GM12878 (cell line): ENCODE results near the gene MAN2B2. TPM values are rescaled to one million over a fixed set of nuclear protein-coding genes. Genes with fewer than 3 reads are reported as not detected.

ENCODE experiments used
- ATAC-seq: fragments of 200-7000 bp; cut with Tn5 transposase; 3 replicates; pipeline ENCODE4 v1.9.1; 2020; ENCODE audit warnings: mild to moderate bottlenecking, moderate library complexity
- BruUV-seq: library from RNA; stranded (reverse); fragments of 400-500 nt; replicated peaks from 2 replicates; lab custom pipeline; 2021; lab: Mats Ljungman, UMichigan
- CTCF ChIA-PET: fragments of 300-600 bp; sonication (Branson Sonifier 250); formaldehyde crosslinking; extraction: SDS; loops from one replicate; lab custom pipeline; 2021; ENCODE audit warnings: inconsistent platforms; lab: Yijun Ruan, JAX
- POLR2A ChIA-PET: fragments of 350-600 bp; formaldehyde crosslinking; extraction: SDS; loops from one replicate; lab custom pipeline; 2021; ENCODE audit warnings: inconsistent platforms; lab: Charles Lee
- RAD21 ChIA-PET: fragments of 300-600 bp; sonication (Branson Sonifier 250); formaldehyde crosslinking; loops from one replicate; lab custom pipeline; 2023; ENCODE audit warnings: antibody characterized with exemption; ENCODE audit not compliant: unreplicated experiment; lab: Charles Lee
- SMC1A ChIA-PET: fragments of 300-600 bp; sonication (Branson Sonifier 250); formaldehyde crosslinking; loops from one replicate; lab custom pipeline; 2023; ENCODE audit not compliant: unreplicated experiment, uncharacterized antibody; lab: Charles Lee
- DNase-seq: peaks from one replicate; pipeline ENCODE4 v3.0.0-alpha.2; 2011; ENCODE audit warnings: low read depth, low spot score
- FAIRE-seq: peaks from 3 replicates; lab custom pipeline; 2011; peaks lifted over from hg19 to GRCh38; lab: Jason Lieb, UNC
- H2AFZ ChIP-seq: 2 replicates; pipeline ENCODE4 v1.6.0; 2011; ENCODE audit warnings: low read depth, low read length, control low read depth; ENCODE audit not compliant: control insufficient read depth
- H3K27ac ChIP-seq: 2 replicates; pipeline ENCODE4 v1.5.1; 2011; ENCODE audit warnings: control low read depth; ENCODE audit not compliant: control insufficient read depth, insufficient read depth
- H3K27me3 ChIP-seq, 2 experiments: replicated peaks in 1 of 2; 2 replicates each; pipeline versions ENCODE4 v1.6.0 to v1.6.1; 2011; ENCODE audit warnings: low read length in 1 of 2; ENCODE audit not compliant: control insufficient read depth in 2 of 2, insufficient read depth in 2 of 2
- H3K36me3 ChIP-seq, 2 experiments: 2 replicates each; pipeline ENCODE4 v1.5.1; 2011; ENCODE audit warnings: low read length in 1 of 2; ENCODE audit not compliant: control insufficient read depth in 2 of 2, insufficient read depth in 2 of 2
- H3K4me1 ChIP-seq: 2 replicates; pipeline ENCODE4 v1.6.1; 2011; ENCODE audit warnings: mild to moderate bottlenecking, low read length, moderate library complexity, mixed read lengths; ENCODE audit not compliant: control insufficient read depth, insufficient read depth
- H3K4me2 ChIP-seq: 2 replicates; pipeline ENCODE4 v1.6.0; 2011; ENCODE audit warnings: control low read depth; ENCODE audit not compliant: control insufficient read depth, insufficient read depth
- H3K4me3 ChIP-seq: fragments of 200-600 bp; sonication (generic); 2 replicates; pipeline ENCODE4 v1.5.1; 2016
- H3K79me2 ChIP-seq: 2 replicates; pipeline ENCODE4 v1.6.0; 2011; ENCODE audit warnings: low read length; ENCODE audit not compliant: control insufficient read depth, insufficient read depth
- H3K9ac ChIP-seq: 2 replicates; pipeline ENCODE4 v1.8.0; 2011; ENCODE audit warnings: low read length, control low read depth, mixed read lengths; ENCODE audit not compliant: control insufficient read depth, insufficient read depth
- H3K9me3 ChIP-seq: replicated peaks from 3 replicates; pipeline ENCODE4 v1.5.1; 2011; ENCODE audit warnings: mild to moderate bottlenecking, low read length; ENCODE audit not compliant: control insufficient read depth, insufficient read depth
- H4K20me1 ChIP-seq: 2 replicates; pipeline ENCODE4 v1.6.0; 2011; ENCODE audit not compliant: control insufficient read depth, insufficient read depth
- CHD2 ChIP-seq: IDR thresholded peaks from 2 replicates; pipeline ENCODE4 v1.6.1; 2011; ENCODE audit warnings: low read depth, low read length, improper control_type of control experiment, borderline replicate concordance
- NRF1 ChIP-seq: conservative IDR thresholded peaks from 2 replicates; pipeline ENCODE4 v1.6.1; 2011; ENCODE audit warnings: mild to moderate bottlenecking, low read depth, low read length, improper control_type of control experiment
- PKNOX1 ChIP-seq: fragments of 450-650 bp; IDR thresholded peaks from 2 replicates; pipeline ENCODE4 v1.6.1; 2016; ENCODE audit warnings: mild to moderate bottlenecking
- RELB ChIP-seq: fragments of 450-650 bp; IDR thresholded peaks from 2 replicates; pipeline ENCODE4 v1.6.1; 2017; ENCODE audit warnings: low read depth, mild to moderate bottlenecking, moderate library complexity
- STAT1 ChIP-seq: fragments of 450-650 bp; conservative IDR thresholded peaks from 2 replicates; pipeline ENCODE4 v1.6.1; 2014; ENCODE audit warnings: antibody characterized with exemption, mild to moderate bottlenecking
- ZZZ3 ChIP-seq: IDR thresholded peaks from 2 replicates; pipeline ENCODE4 v1.6.1; 2011; ENCODE audit warnings: low read depth; ENCODE audit not compliant: control insufficient read depth, insufficient read length
- WGBS: methylation state at CpG from one replicate; pipeline ENCODE4 v1.1.6; 2016; ENCODE audit warnings: low lambda C conversion rate; ENCODE audit not compliant: insufficient replicate concordance, insufficient coverage; ENCODE audit errors: missing lambda C conversion rate; 5-methylcytosine and 5-hydroxymethylcytosine counted together
- in situ Hi-C: fragments of 300-500 bp; cut with MboI; formaldehyde crosslinking; loops from 9 replicates; pipeline ENCODE4 v1.14.3; 2018; ENCODE audit warnings: mixed read lengths
- intact Hi-C: fragments of 100-400 bp; cut with micrococcal nuclease; formaldehyde crosslinking; loops from one replicate; pipeline ENCODE4 v1.14.2; 2022; ENCODE audit not compliant: unreplicated experiment
- polyA plus RNA-seq, 11 experiments: library from polyadenylated mRNA; depleted of rRNA in 4 of 11; unstranded in 6 of 11; stranded (reverse) in 5 of 11; fragments of >200 nt; fragmentation: Nextera tagmentation in 4 of 11; fragmentation: Illumina TruSeq in 1 of 11; extraction: Ambion mirVana in 4 of 11; extraction: Trizol in 1 of 11; gene quantifications; 1 replicate in 1 of 11; 2 replicates in 10 of 11; pipeline versions ENCODE4 v1.2.1 to v1.2.3, GENCODE V29; 2011 to 2016; ENCODE audit warnings: inconsistent platforms in 2 of 11, missing spikeins in 2 of 11, low read depth in 1 of 11
- total RNA-seq, 4 experiments: library from RNA; depleted of rRNA in 3 of 4; stranded (reverse); fragments of >200 nt in 3 of 4; fragmentation: Illumina TruSeq in 1 of 4; extraction: Trizol in 1 of 4; gene quantifications; 2 replicates each; pipeline versions ENCODE4 v1.2.1 to v1.2.3, GENCODE V29; 2013 to 2021

The MAN2B2 gene
- total and polyA plus RNA-seq, 10 of the 15 experiments (the other 5 are each of a cell fraction or from before 2014, with no cell fraction given) = 0.47 to 14.5 (median 7.0) TPM

- Histone ChIP-seq H4K20me1 (no peaks in the 10 kb centered on the region), H3K4me1 (no peaks in the 10 kb centered on the region), H3K79me2 (no peaks in the 10 kb centered on the region), H3K9me3 (no peaks in the 10 kb centered on the region; the same call in 2 of the 3 replicates), H3K4me2 (no peak overlapping the region), H3K9ac (no peak overlapping the region), H3K27ac (no peak overlapping the region), H2AFZ (no peak overlapping the region), H3K27me3 (no peaks in the 10 kb centered on the region), H3K4me3 (no peak overlapping the region), H3K36me3 (peaks cover 5 to 6% of the 10 kb centered on the region in 2 experiments)
- WGBS = 93% methylated on average over 13 of the region's 13 CpGs
- ATAC-seq (no peak), DNase-seq (no peak), FAIRE-seq (no peak)
- TF ChIP-seq ZZZ3 (no peak), PKNOX1 (no peak), STAT1 (no peak), CHD2 (no peak), RELB (no peak), NRF1 (no peak)
- BruUV-seq = no TSS peak
- SMC1A ChIA-PET = no interaction called here
- CTCF ChIA-PET = no interaction called here
- in situ Hi-C loops = no loop called here
- RAD21 ChIA-PET = no interaction called here
- POLR2A ChIA-PET = no interaction called here
- intact Hi-C loops = no loop called here
Observed at GRCh38 chr4:6619116-6619465, 44.1 kb downstream of the MAN2B2 start.
